Tibial nerve (tissue), 4 donors: ENCODE measurements around the gene SUMO4. TPM values are rescaled to one million over a fixed set of nuclear protein-coding genes. Genes with fewer than 3 reads are reported as not detected.

Source experiments
- DNase-seq, 2 donors: peaks; one replicate each; pipeline ENCODE4 v3.0.0-alpha.2; 2019; ENCODE audit warnings: low spot score in 2 of 2
- H3K27ac ChIP-seq, 4 donors: fragments of 200-600 bp; sonication (generic) in 3 of 4; one replicate each; pipeline ENCODE4 v1.5.1; 2017 to 2019; ENCODE audit warnings: mild to moderate bottlenecking in 1 of 4
- H3K27me3 ChIP-seq, 2 donors: fragments of 200-600 bp; sonication (generic) in 1 of 2; one replicate each; pipeline versions ENCODE4 v1.5.1 to v1.6.0; 2017 to 2019
- H3K36me3 ChIP-seq, 3 donors: fragments of 200-600 bp; sonication (generic); one replicate each; pipeline ENCODE4 v1.5.1; 2018 to 2019
- H3K4me1 ChIP-seq, 4 donors: fragments of 200-600 bp; sonication (generic) in 3 of 4; one replicate each; pipeline ENCODE4 v1.5.1; 2017 to 2019
- H3K4me3 ChIP-seq, 4 donors: fragments of 200-600 bp; sonication (generic) in 3 of 4; one replicate each; pipeline ENCODE4 v1.5.1; 2017 to 2019; ENCODE audit warnings: mild to moderate bottlenecking in 1 of 4, moderate library complexity in 1 of 4
- H3K9me3 ChIP-seq, 4 donors: fragments of 200-600 bp; sonication (generic) in 3 of 4; one replicate each; pipeline ENCODE4 v1.5.1; 2017 to 2019
- EP300 ChIP-seq, 2 donors: sonication (generic); formaldehyde crosslinking; IDR thresholded peaks; one replicate each; pipeline ENCODE4 v1.6.1; 2017; ENCODE audit warnings: antibody characterized with exemption in 2 of 2, mild to moderate bottlenecking in 1 of 2
- POLR2A ChIP-seq, 2 donors: fragments of 450-650 bp; IDR thresholded peaks; one replicate each; pipeline ENCODE4 v1.6.1; 2017; ENCODE audit warnings: antibody characterized with exemption in 2 of 2, mild to moderate bottlenecking in 2 of 2, moderate library complexity in 2 of 2
- WGBS, 2 donors: methylation state at CpG; one replicate each; pipeline ENCODE4 v1.1.5; 2018; 5-methylcytosine and 5-hydroxymethylcytosine counted together
- total RNA-seq, 4 donors: library from RNA; depleted of rRNA; stranded (reverse); fragments of >200 nt; gene quantifications; one replicate each; pipeline ENCODE4 v1.1.0, GENCODE V29; 2016
- TF ChIP-seq, protein P1 (sequence below), 5 experiments: fragments of 200-600 bp in 3 of 5; fragments of 450-650 bp in 2 of 5; sonication (generic) in 3 of 5; IDR thresholded peaks; one replicate each; pipeline ENCODE4 v1.5.1; 2016 to 2019; ENCODE audit warnings: antibody characterized with exemption in 5 of 5, mild to moderate bottlenecking in 3 of 5, moderate library complexity in 2 of 5

SUMO4 gene
- total RNA-seq, 4 donors from 2014 or later, result 4.9 to 6.9 (median 6.7) TPM

DNA sequence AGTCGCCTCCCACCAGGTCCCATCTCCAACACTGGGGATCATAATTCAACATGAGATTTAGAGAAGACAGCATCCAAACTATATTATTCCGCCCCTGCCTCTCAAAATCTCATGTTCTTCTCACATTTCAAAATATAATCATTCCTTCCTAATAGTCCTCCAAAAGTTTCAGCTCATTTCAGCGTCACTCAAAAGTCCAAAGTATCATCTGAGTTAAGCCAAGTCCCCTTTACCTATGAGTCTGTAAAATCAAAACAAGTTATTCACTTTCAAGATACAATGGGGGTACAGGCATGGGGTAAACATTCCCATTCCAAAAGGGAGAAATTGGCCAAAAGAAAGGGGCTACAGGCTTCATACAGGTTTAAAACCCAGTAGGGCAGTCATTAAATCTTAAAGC is 39.5 kb upstream of the SUMO4 start:
- no peak for TF ChIP-seq POLR2A (IDR thresholded peaks at IDR 0.05)
- TF ChIP-seq, protein P1, sequence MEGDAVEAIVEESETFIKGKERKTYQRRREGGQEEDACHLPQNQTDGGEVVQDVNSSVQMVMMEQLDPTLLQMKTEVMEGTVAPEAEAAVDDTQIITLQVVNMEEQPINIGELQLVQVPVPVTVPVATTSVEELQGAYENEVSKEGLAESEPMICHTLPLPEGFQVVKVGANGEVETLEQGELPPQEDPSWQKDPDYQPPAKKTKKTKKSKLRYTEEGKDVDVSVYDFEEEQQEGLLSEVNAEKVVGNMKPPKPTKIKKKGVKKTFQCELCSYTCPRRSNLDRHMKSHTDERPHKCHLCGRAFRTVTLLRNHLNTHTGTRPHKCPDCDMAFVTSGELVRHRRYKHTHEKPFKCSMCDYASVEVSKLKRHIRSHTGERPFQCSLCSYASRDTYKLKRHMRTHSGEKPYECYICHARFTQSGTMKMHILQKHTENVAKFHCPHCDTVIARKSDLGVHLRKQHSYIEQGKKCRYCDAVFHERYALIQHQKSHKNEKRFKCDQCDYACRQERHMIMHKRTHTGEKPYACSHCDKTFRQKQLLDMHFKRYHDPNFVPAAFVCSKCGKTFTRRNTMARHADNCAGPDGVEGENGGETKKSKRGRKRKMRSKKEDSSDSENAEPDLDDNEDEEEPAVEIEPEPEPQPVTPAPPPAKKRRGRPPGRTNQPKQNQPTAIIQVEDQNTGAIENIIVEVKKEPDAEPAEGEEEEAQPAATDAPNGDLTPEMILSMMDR (IDR thresholded peaks at IDR 0.05), result no peak
- TF ChIP-seq EP300 (IDR thresholded peaks at IDR 0.05), result no peak
- no peak for DNase-seq
- Histone ChIP-seq H3K4me1 (peaks cover 0 to 44% (median 8%) of the 10 kb centered on the region in 4 donors), H3K27ac (no peak overlapping the region), H3K36me3 (no peaks in the 10 kb centered on the region), H3K27me3 (no peaks in the 10 kb centered on the region), H3K9me3 (no peaks in the 10 kb centered on the region), H3K4me3 (no peak overlapping the region)
- 94% methylated on average over 3 of the region's 3 CpGs for WGBS, 2 donors

DNA sequence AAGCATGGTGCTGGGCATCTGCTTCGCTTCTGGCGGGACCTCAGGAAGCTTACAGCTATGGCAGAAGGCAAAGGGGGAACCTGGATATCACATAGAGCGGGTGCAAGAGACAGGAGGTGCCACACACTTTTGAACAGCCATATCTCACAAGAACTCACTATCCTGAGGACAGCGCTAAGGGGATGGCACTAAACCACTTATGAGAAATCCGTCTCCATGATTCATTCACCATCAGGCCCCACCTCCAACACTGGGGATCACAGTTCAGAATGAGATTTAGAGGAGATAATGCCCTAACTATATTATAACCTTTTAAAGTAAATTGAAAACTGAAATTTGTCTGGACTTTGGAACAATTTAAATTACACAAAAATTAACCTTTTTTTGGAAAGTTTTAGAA is 37.8 kb upstream of the SUMO4 start:
- no peak for DNase-seq
- H3K4me1 ChIP-seq, result peaks cover 0 to 56% (median 11%) of the 10 kb centered on the region in 4 donors
- TF ChIP-seq POLR2A (IDR thresholded peaks at IDR 0.05) (no peak), EP300 (IDR thresholded peaks at IDR 0.05) (no peak)
- H3K27ac ChIP-seq, result no peak overlapping the region
- H3K36me3 ChIP-seq, result no peaks in the 10 kb centered on the region
- H3K4me3 ChIP-seq, result no peak overlapping the region
- H3K9me3 ChIP-seq, result no peaks in the 10 kb centered on the region
- 94 to 99% methylated on average over 5 of the region's 5 CpGs for WGBS, 2 donors
- no peaks in the 10 kb centered on the region for H3K27me3 ChIP-seq

DNA sequence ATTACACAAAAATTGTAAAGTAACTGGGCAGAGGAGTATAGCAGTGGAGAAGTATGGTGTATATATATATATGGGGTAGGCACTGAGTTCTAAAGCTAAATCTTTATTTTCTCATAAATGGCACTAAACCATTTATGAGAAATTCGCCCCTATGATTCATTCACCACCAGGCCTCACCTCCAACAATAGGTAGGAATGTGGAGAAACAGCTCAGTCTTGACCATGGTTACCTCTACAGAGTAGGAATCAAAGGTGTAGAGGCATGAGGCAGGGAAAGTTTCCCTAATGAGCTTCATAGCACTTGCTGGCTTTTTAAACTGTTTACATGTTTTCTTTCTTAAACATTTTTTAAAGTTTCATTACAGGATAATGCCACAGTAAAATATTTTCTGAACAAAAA is 36.9 kb upstream of the SUMO4 start:
- H3K4me1 ChIP-seq, result peaks cover 0 to 63% (median 11%) of the 10 kb centered on the region in 4 donors

DNA sequence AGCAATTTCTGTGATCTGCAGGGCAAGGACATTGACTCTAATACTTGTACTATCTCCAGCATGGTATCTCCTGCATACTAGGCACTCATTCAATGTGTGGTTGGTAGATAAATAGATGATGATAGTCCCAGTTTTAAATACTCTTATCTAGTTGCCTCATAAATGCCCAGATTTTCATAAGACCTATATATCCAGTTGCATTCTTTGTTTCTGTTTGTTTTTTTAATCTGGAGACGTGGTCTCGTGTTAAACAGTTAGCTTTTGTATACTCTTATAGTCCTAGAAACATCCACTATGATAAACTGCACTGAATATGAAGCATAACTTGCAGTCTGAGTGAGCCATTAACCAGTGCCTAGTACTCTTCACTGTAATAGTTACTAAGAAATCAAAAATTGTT is 35.5 kb upstream of the SUMO4 start:
- Histone ChIP-seq H3K27me3 (no peaks in the 10 kb centered on the region), H3K4me1 (peaks cover 0 to 57% (median 14%) of the 10 kb centered on the region in 4 donors), H3K4me3 (no peak overlapping the region), H3K36me3 (no peaks in the 10 kb centered on the region), H3K27ac (no peak overlapping the region), H3K9me3 (no peaks in the 10 kb centered on the region)
- 36 to 40% methylated on average over 2 of the region's 2 CpGs for WGBS, 2 donors
- TF ChIP-seq POLR2A (IDR thresholded peaks at IDR 0.05) (no peak), EP300 (IDR thresholded peaks at IDR 0.05) (no peak)
- TF ChIP-seq, protein P1 (IDR thresholded peaks at IDR 0.05), result no peak
- DNase-seq, result no peak

More for the DNA sequence above, 36.9 kb upstream of the SUMO4 start:
- Histone ChIP-seq H3K36me3 (no peaks in the 10 kb centered on the region), H3K4me3 (no peak overlapping the region), H3K27me3 (no peaks in the 10 kb centered on the region), H3K27ac (no peak overlapping the region), H3K9me3 (no peaks in the 10 kb centered on the region)
- no peak for DNase-seq
- 77 to 92% methylated on average over 1 of the region's 1 CpG for WGBS, 2 donors
- TF ChIP-seq EP300 (IDR thresholded peaks at IDR 0.05) (no peak), POLR2A (IDR thresholded peaks at IDR 0.05) (no peak)
- TF ChIP-seq, protein P1 (IDR thresholded peaks at IDR 0.05), result no peak

DNA sequence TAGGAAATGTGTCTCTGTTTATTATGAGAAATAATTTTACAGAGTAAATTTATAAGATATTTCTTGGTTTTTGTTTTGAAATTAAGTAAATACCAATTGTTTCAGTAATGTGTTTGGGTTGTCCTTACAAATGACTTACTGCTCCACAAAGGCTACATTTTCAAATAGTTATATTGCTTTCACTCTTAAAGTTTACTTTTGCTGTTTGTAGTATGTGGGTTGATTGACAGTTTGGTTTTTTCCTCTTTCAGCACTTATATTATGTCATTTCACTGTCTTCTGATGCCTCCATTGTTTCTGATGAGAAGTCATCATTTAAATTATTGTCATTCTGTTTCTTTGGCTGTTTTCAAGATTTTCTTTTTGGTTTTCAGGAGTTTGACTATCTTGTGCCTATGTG is 34.9 kb upstream of the SUMO4 start:
- TF ChIP-seq, protein P1 (IDR thresholded peaks at IDR 0.05), result no peak
- TF ChIP-seq EP300 (IDR thresholded peaks at IDR 0.05) (no peak), POLR2A (IDR thresholded peaks at IDR 0.05) (no peak)
- Histone ChIP-seq H3K4me1 (peaks cover 0 to 58% (median 14%) of the 10 kb centered on the region in 4 donors), H3K27me3 (no peaks in the 10 kb centered on the region), H3K36me3 (no peaks in the 10 kb centered on the region), H3K27ac (no peak overlapping the region), H3K4me3 (no peak overlapping the region), H3K9me3 (no peaks in the 10 kb centered on the region)
- DNase-seq, result no peak
